Measurements from ENCODE around the gene PYY.

- TF ChIP-seq POLR2AphosphoS5 (IDR thresholded peaks at IDR 0.05; ENCODE audit: low read depth, low read length) (no peak), REST (IDR thresholded peaks at IDR 0.05; ENCODE audit: insufficient read depth in 1 of 2, low read depth in 2 of 2, low read length in 2 of 2) (no peak)
Measured at GRCh38 chr17:43912635-43913304, 41.0 kb downstream of the PYY start.
